IPS-18c (cell line): ENCODE data around the gene ZBTB21.
"Not testable (repeated sequence)": the region's sequence is repeated elsewhere in the genome, so short reads cannot be mapped to it uniquely, and the experiment has no call there.

ENCODE experiments used
- H3K4me3 ChIP-seq: 2 replicates; pipeline ENCODE4 v1.7.0; 2013; ENCODE audit warnings: low read depth, mild to moderate bottlenecking, low read length, moderate library complexity; ENCODE audit not compliant: insufficient read depth
- H3K9me3 ChIP-seq: one replicate; pipeline ENCODE4 v1.6.1; 2013; ENCODE audit warnings: mild to moderate bottlenecking, low read length, moderate library complexity; ENCODE audit not compliant: control insufficient read depth, insufficient read depth

The ZBTB21 gene

GRCh38 chr21:42010507-42011495 lies 641 bp upstream of the ZBTB21 start:
- Histone ChIP-seq H3K9me3 (peaks cover 3% of the 10 kb centered on the region), H3K4me3 (peak overlapping the region; percentile 77)

DNA sequence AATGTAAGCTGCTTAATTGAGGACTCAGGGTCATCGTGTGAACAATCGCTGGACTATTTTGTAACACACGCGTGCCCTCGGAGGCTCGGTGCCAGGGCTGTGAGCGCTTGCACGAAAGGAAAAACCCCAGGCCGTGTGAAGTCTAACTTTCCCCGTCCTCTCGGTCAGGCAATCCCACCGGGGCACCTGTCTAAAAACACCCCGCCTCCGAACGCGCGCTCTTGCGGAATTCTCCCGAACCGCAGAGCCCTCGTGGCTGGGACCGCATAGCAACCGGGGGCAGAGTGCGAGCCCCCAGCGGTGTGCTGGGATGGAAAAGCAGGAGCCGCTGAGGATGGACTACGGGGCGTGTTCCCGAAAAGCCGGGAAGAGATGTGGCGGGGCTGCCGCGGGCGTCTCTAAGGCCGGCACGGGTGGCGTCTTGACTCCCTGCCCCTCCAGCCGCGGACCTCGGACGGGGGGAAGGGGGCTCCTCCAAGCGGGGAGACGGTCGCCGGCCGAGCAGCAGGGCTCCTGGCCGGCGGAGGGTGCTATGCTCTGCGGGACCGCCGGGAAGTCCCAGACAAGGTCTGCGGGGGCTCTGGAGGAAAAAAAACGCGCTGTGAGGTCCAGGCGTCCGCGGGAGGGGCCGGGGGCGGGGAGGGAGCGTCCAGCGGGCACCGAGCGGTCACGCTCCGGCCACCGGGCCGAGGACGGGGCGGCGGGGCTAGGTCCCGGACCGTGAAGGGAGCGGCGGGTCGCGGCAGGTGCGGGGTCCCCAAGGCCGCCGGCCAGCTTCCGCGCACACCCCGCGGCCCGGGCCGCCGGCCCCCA lies 936 bp downstream of the ZBTB21 start:
- Histone ChIP-seq H3K4me3 (peak overlapping the region; percentile 94), H3K9me3 (no peaks in the 10 kb centered on the region)

DNA sequence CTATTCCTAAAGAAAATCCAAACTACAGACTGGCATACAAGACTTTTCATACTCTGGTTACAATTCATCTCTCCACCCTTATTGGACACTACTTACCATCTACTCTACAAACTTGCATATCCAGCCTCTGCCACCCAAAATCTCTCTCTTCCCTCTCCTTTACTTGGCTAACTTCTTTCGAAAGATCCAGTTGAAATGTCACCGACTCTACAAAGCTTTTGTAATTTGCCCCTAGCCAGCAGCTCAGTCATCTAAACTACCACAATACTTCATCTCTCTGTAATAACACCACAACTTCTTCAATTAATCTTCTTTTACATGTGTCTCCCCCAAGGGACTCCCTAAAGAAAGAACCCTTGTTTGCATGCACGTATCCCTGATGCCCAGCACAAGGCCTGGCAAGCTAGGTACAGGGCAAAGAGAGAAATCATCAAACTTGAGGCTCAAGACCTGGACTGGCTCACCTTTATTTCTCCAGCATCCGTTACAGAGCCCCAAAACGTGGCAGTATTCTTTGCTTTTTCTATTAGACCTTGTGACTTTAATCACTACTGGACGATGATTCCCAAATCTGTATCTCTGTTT lies 2.7 kb downstream of the ZBTB21 start:
- Histone ChIP-seq H3K4me3 (no peak overlapping the region), H3K9me3 (no peaks in the 10 kb centered on the region)

DNA sequence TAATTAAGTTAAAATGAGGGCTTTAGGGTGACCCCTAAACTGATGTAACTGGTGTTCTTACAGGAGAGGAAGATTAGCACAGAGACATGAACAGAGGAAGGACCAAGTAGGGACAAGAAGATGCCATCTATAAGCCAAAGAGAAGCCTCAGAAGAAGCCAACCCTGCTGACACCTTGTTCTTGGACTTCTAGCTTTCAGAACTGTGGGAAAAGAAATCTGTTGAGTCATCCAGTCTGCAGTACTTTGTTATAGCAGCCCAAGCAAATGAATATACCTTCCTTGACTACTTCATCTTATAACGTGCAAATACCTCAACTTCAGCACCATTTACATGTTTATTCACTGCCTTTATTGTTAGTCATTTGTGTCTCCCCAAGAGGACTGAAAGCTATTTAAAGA lies 3.4 kb downstream of the ZBTB21 start:
- no peak overlapping the region for H3K4me3 ChIP-seq
- no peaks in the 10 kb centered on the region for H3K9me3 ChIP-seq

- no peaks in the 10 kb centered on the region for H3K9me3 ChIP-seq
- H3K4me3 ChIP-seq = no peak overlapping the region
Observed at GRCh38 chr21:42004406-42005199, 5.6 kb downstream of the ZBTB21 start.

DNA sequence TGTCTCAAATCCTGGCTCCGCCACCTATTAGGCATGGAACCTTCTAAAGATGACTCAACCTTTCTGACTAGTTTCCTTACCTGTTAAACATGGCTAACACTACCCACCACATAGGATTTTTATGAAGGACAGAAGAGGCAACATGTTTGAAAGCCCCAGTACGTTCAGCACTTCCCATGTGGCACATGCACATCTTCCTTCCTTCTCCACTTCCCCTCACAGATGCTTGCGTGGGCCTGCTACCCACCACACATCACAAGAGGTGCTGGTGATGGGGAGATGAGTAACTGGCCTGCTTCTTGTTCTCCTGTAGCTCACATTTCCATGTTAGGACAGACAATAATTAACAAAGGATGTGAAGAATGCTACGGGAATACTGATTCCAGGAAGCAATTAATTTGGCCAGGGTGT lies 7.1 kb downstream of the ZBTB21 start:
- Histone ChIP-seq H3K4me3 (no peak overlapping the region), H3K9me3 (no peaks in the 10 kb centered on the region)

GRCh38 chr21:42002421-42002958 lies 7.7 kb downstream of the ZBTB21 start:
- no peak overlapping the region for H3K4me3 ChIP-seq
- no peaks in the 10 kb centered on the region for H3K9me3 ChIP-seq

DNA sequence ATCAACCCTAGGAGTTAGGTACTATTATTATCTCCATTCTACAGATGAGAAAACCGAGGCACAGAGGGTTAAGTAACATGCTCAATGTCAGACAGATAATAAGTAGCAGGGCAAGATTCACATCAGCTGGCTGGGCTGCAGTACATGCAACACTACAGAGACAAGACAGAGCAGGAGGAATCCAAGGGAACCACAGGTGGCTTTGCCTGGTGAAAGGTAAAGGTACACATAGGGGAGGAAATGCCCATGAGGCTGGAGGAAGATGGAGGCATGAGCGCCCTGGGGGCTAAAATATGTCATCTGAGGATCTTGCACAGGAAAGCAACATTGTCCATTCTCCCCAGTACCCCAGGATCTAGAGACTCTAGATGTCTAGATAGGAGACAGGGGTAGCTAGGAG lies 8.4 kb downstream of the ZBTB21 start:
- H3K9me3 ChIP-seq = peaks cover 2% of the 10 kb centered on the region
- H3K4me3 ChIP-seq = no peak overlapping the region

- Histone ChIP-seq H3K9me3 (peaks cover 5% of the 10 kb centered on the region), H3K4me3 (no peak overlapping the region)
Observed at GRCh38 chr21:42000908-42001307, 9.3 kb downstream of the ZBTB21 start.

GRCh38 chr21:41997657-41998056 lies 12.5 kb downstream of the ZBTB21 start:
- Histone ChIP-seq H3K4me3 (no peak overlapping the region), H3K9me3 (peaks cover 11% of the 10 kb centered on the region)

GRCh38 chr21:41995577-41995976 lies 14.6 kb downstream of the ZBTB21 start:
- no peak overlapping the region for H3K4me3 ChIP-seq
- peaks cover 11% of the 10 kb centered on the region for H3K9me3 ChIP-seq

DNA sequence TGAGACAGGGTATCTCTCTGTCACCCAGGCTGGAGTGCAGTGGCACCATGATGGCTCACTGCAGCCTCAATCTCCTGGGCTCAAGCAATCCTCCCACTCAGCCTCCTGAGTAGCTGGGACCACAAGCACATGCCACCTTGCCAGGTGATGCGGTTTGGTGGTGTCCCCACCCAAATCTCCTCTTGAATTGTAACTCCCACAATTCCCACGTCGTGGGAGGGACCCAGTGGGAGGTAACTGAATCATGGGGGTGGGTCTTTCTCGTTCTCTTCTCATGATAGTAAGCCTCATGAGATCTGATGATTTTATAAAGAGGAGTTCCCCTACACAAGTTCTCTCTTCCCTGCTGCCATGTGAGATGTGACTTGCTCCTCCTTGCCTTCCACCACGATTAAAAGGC lies 15.5 kb downstream of the ZBTB21 start:
- H3K4me3 ChIP-seq = not testable (repeated sequence)
- H3K9me3 ChIP-seq = peaks cover 11% of the 10 kb centered on the region

GRCh38 chr21:41993744-41994143 lies 16.4 kb downstream of the ZBTB21 start:
- Histone ChIP-seq H3K9me3 (peaks cover 11% of the 10 kb centered on the region), H3K4me3 (no peak overlapping the region)

DNA sequence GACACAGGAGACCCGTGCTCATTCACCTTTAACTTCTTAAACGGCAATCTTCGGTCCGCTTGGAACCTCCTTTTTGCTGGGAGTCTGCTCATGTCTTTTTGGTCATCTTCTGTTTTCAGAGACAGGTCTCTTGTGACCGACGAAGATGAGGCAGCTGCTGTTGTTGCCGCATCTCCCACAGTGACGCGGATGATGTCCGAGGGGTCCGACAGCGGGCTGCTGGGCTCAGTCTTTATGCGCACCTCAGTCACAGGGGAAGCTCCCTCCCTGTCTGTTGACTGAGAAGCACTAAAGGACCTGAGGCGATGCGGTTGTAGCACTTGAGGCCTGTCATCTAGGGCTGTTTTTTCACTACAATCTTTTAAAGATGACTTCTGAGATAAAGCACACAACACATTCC lies 17.6 kb downstream of the ZBTB21 start:
- H3K4me3 ChIP-seq = no peak overlapping the region

DNA sequence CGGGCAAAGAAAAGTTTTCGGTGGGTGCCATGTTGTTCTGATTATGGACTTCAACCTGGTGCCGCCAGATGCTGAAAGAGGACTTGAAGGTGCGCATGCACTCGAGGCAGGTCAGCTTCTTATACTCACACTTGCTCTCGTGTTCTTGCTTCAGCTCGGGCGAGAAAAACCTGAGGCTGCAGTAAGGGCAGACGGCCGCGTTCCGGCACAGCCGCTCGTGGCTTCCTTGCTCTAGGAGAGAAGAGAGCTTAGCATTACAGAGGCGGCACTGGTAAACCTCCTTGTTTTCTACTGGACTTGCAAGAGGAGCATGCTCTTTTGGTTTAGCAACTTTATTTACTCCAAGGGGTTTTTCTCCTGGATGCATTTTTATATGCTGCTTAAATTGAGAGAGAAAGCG lies 18.5 kb downstream of the ZBTB21 start:
- H3K9me3 ChIP-seq = peaks cover 8% of the 10 kb centered on the region
- H3K4me3 ChIP-seq = no peak overlapping the region

More for the DNA sequence above, 17.6 kb downstream of the ZBTB21 start:
- peaks cover 11% of the 10 kb centered on the region for H3K9me3 ChIP-seq

DNA sequence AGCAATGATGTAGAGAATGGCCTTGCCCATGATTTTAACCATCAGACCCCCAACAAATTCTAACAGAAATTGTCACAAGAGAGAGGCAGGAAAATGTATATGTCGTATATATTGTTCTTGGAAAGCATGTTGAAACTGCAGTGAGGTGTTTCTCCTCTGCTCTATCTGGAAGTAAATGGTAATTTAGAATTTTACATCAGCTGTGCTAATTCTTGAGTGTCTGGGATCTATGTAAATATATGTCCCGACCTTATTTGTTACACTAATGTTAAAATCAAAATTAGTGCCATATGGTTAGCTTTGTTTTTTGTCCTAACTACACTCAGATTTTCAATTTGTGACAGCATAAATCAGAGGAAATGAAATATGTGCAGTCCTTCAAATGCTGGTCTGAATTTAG lies 20.5 kb downstream of the ZBTB21 start:
- no peak overlapping the region for H3K4me3 ChIP-seq
- no peaks in the 10 kb centered on the region for H3K9me3 ChIP-seq

GRCh38 chr21:41987310-41987709 lies 22.9 kb downstream of the ZBTB21 start:
- H3K4me3 ChIP-seq = no peak overlapping the region

More at GRCh38 chr21:41987310-41987709, 22.9 kb downstream of the ZBTB21 start:
- no peaks in the 10 kb centered on the region for H3K9me3 ChIP-seq
